ENCODE measurements around the gene CRHR1. TPM values are rescaled to one million over a fixed set of nuclear protein-coding genes. Genes with fewer than 3 reads are reported as not detected.

CRHR1 gene
- total and polyA plus RNA-seq, 2 of the 4 experiments (the other 2 are of a cell fraction), result not detected

DNA sequence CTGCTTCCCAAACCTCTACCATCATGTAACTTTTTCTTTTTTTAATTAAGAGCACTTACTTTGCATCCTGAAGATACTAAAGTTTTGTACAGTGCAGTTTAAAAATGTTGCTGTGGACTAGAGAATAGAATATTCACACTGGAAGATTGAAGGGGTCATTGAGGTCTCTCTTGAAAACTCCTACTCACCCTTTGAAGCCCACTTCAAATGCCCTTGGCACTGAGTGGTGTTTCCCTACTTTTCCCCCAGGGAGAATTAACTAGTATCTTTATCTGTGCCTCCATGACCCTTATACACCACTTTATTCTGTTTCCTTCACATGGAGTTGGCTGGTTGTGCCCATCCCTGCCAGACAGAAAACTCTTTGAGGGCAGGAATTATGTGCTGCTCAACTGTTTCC, 19.6 kb upstream of the CRHR1 start:
- POLR2A ChIA-PET (ENCODE audit: unreplicated experiment), result no interaction called here
- DNase-seq (no peak), ATAC-seq (ENCODE audit: low read depth) (no peak)
- no peak overlapping the region for H2BK20ac ChIP-seq (ENCODE audit: low read depth, low read length)
- no TSS peak for BruUV-seq (replicated peaks)
- in situ Hi-C loops (cut with MboI; ENCODE audit: low sequenced_read_pairs) (no loop called here), intact Hi-C loops (cut with micrococcal nuclease) (no loop called here), dilution Hi-C loops (cut with HindIII; ENCODE audit: low sequenced_read_pairs, unreplicated experiment) (no loop called here)
- H3K9ac ChIP-seq (ENCODE audit: low read depth, low read length), result no peak overlapping the region
- no peak overlapping the region for H3K18ac ChIP-seq (ENCODE audit: low read depth, low read length)
- H3K27ac ChIP-seq (ENCODE audit: insufficient read depth, low read length), result no peak overlapping the region
- no peaks in the 10 kb centered on the region for H4K20me1 ChIP-seq (ENCODE audit: insufficient read depth, low read length)
- CTCF ChIA-PET, result no interaction called here
- no peak overlapping the region for H2AK5ac ChIP-seq (ENCODE audit: low read depth, low read length)
- no peak overlapping the region for H3K4me2 ChIP-seq (ENCODE audit: low read depth, low read length)
- no peaks in the 10 kb centered on the region for H3K79me1 ChIP-seq (ENCODE audit: low read depth in 1 of 2, low read length in 2 of 2)
- H3K23ac ChIP-seq (ENCODE audit: low read depth, low read length), result no peak overlapping the region
- no peak overlapping the region for H3K56ac ChIP-seq (ENCODE audit: extremely low read depth, insufficient read depth, low read length)
- H4K91ac ChIP-seq (ENCODE audit: insufficient read depth, low read depth, low read length), result no peak overlapping the region
- no peak overlapping the region for H3K14ac ChIP-seq (replicated peaks; ENCODE audit: low read depth, low read length)
- no peak overlapping the region for H2BK5ac ChIP-seq (ENCODE audit: low read depth, low read length, poor library complexity, severe bottlenecking)
- no peak overlapping the region for H2BK120ac ChIP-seq (ENCODE audit: low read depth, low read length)
- no peaks in the 10 kb centered on the region for H3K9me1 ChIP-seq (ENCODE audit: insufficient read depth, low read length)
- H3K9me3 ChIP-seq (ENCODE audit: control insufficient read depth, insufficient read depth, low read length), result no peaks in the 10 kb centered on the region
- H2AK9ac ChIP-seq (replicated peaks; ENCODE audit: low read depth, low read length, poor library complexity), result no peak overlapping the region
- H3K4me3 ChIP-seq (ENCODE audit: insufficient read depth, low read depth, low read length), result no peak overlapping the region
- TF ChIP-seq, protein P1, sequence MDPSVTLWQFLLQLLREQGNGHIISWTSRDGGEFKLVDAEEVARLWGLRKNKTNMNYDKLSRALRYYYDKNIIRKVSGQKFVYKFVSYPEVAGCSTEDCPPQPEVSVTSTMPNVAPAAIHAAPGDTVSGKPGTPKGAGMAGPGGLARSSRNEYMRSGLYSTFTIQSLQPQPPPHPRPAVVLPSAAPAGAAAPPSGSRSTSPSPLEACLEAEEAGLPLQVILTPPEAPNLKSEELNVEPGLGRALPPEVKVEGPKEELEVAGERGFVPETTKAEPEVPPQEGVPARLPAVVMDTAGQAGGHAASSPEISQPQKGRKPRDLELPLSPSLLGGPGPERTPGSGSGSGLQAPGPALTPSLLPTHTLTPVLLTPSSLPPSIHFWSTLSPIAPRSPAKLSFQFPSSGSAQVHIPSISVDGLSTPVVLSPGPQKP (IDR thresholded peaks at IDR 0.05; ENCODE audit: borderline replicate concordance, low read depth, low read length), result no peak
- TF ChIP-seq MXI1 (IDR thresholded peaks at IDR 0.05; ENCODE audit: borderline replicate concordance, low read depth, low read length) (no peak), SMC3 (IDR thresholded peaks at IDR 0.05; ENCODE audit: low read depth, low read length) (no peak), CHD1 (IDR thresholded peaks at IDR 0.05; ENCODE audit: low read depth, low read length) (no peak), MAFK (IDR thresholded peaks at IDR 0.05; ENCODE audit: low read depth, low read length) (no peak), RCOR1 (IDR thresholded peaks at IDR 0.05; ENCODE audit: insufficient replicate concordance, low read length) (no peak), FOS (IDR thresholded peaks at IDR 0.05; ENCODE audit: low read depth, low read length) (no peak), POLR2A (IDR thresholded peaks at IDR 0.05; ENCODE audit: low read depth, low read length) (no peak), BHLHE40 (IDR thresholded peaks at IDR 0.05; ENCODE audit: low read depth, low read length) (no peak), CEBPB (IDR thresholded peaks at IDR 0.05; ENCODE audit: low read depth, low read length) (no peak), RFX5 (IDR thresholded peaks at IDR 0.05; ENCODE audit: low read depth, low read length) (no peak), RAD21 (IDR thresholded peaks at IDR 0.05; ENCODE audit: low read length) (no peak), MAZ (IDR thresholded peaks at IDR 0.05; ENCODE audit: borderline replicate concordance, low read depth, low read length) (no peak), NFE2L2 (IDR thresholded peaks at IDR 0.05; ENCODE audit: low read depth, low read length) (no peak)
- TF ChIP-seq, protein P2, sequence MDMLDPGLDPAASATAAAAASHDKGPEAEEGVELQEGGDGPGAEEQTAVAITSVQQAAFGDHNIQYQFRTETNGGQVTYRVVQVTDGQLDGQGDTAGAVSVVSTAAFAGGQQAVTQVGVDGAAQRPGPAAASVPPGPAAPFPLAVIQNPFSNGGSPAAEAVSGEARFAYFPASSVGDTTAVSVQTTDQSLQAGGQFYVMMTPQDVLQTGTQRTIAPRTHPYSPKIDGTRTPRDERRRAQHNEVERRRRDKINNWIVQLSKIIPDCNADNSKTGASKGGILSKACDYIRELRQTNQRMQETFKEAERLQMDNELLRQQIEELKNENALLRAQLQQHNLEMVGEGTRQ (IDR thresholded peaks at IDR 0.05; ENCODE audit: low read depth, low read length), result no peak
- TF ChIP-seq, protein P3, sequence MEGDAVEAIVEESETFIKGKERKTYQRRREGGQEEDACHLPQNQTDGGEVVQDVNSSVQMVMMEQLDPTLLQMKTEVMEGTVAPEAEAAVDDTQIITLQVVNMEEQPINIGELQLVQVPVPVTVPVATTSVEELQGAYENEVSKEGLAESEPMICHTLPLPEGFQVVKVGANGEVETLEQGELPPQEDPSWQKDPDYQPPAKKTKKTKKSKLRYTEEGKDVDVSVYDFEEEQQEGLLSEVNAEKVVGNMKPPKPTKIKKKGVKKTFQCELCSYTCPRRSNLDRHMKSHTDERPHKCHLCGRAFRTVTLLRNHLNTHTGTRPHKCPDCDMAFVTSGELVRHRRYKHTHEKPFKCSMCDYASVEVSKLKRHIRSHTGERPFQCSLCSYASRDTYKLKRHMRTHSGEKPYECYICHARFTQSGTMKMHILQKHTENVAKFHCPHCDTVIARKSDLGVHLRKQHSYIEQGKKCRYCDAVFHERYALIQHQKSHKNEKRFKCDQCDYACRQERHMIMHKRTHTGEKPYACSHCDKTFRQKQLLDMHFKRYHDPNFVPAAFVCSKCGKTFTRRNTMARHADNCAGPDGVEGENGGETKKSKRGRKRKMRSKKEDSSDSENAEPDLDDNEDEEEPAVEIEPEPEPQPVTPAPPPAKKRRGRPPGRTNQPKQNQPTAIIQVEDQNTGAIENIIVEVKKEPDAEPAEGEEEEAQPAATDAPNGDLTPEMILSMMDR (conservative IDR thresholded peaks at IDR 0.05; ENCODE audit: low read depth, low read length), result no peak
- H3K27me3 ChIP-seq (ENCODE audit: control insufficient read depth, insufficient read depth, low read length), result peaks cover 25% of the 10 kb centered on the region
- H3K36me3 ChIP-seq (ENCODE audit: control insufficient read depth, insufficient read depth, low read length), result no peaks in the 10 kb centered on the region
- no peaks in the 10 kb centered on the region for H3K4me1 ChIP-seq (ENCODE audit: control insufficient read depth, insufficient read depth, low read length)
- H2BK15ac ChIP-seq (ENCODE audit: low read depth, low read length), result no peak overlapping the region
- no peak overlapping the region for H2AFZ ChIP-seq (replicated peaks; ENCODE audit: low read length, poor library complexity)
- no peak overlapping the region for H4K5ac ChIP-seq (ENCODE audit: low read depth, low read length)
- no peak overlapping the region for H3K4ac ChIP-seq (ENCODE audit: low read depth, low read length)
- no peak overlapping the region for H4K8ac ChIP-seq (ENCODE audit: low read depth in 2 of 2, low read length in 2 of 2)
